Activated T-cell treated with anti-CD3 and anti-CD28 coated beads, Interleukin-2, amount 50 U/mL, for 1 hour (primary cell): ENCODE measurements around the gene IGSF9B.
"Not testable (repeated sequence)": the region's sequence is repeated elsewhere in the genome, so short reads cannot be mapped to it uniquely, and the experiment has no call there.

Source experiments
- DNase-seq: peaks from one replicate; pipeline ENCODE4 v3.0.0-alpha.2; 2020

The IGSF9B gene

DNA sequence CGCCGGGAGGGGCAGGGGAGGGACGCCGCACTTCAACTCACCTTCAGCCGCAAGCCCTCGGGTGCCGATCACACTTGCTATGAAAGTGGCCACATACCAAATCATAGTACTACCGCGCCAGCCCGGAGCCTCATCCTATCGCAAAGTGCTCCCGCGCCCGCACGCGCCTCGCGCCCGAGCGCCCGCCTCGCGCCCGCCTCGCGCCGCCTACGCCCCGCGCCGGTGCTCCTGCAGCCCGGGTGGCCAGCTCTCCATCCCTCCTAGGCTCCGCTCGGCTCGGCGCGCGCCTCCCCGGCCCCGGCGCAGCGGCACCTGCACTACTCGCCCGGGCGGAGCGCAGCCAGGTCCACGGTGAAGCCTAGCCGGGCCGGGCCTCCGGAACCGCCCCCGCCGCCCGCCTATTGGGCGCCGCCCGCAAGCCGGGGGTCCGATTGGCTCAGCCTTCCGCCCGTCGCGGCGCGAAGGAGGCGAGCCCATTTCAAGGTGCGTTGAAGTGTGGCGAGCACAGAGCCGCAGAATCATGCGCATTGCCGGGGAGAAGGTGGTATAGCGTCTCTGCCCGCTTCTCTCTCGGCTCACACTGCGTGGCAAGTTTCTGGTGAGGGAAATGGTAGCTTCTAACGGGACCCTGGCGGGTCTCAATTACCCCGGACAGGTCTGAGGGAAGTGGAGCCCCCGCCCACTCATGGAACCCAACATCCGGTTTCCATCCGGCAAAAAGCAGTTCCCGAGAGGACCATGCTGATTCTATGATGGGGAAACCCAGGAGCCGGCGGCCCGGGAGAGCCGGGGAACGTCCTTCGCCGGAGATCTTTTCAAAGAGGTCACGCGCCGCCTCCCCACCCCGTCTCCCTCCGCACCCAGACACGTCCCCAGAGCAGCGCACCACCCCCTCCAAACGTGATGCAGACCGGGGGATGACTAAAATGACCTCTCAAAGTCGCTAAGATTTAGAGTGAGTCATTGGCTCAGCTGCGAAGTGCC, at the start of gene IGSF9B:
TSS of gene IGSF9B (minus strand) at position 319 of the 984 bp plus-strand sequence. CDS start at position 105, 214 bp downstream.
- peak; percentile 97 for DNase-seq

GRCh38 chr11:134004496-134005172, 47.9 kb upstream of the IGSF9B start:
- no peak for DNase-seq

DNA sequence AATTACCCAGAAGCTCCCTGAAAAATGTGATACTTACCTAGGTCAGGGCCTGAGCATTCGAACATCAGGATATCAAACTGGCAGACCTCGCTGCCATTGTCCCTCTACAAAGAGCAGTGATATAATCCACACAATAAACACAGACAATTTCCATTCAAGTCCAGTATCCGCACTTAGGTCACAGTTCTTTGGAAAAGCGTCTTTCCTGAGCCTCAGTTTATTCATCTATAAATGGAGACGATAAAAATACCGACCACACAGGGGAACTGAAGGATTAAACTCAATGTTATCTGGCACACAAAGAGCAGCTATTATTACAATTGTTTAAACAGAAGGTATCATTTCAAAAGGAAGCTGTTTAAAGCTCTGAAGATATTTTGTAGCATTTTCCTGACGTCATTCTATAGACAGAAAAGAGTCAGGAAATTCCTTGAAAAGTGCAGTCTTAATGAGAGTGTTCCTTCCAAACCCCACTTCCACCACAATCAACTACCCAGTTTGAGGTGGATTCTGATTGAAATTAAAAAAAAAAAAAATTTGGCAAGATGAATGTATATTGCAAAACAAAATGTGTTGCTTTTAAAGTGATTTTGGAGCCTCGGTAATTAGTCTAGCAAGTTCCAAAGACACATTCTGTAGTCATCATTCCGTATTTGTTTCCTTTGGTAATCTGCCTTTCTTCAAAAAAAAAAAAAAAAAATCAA, 47.2 kb upstream of the IGSF9B start:
- DNase-seq = no peak

GRCh38 chr11:134002819-134003218, 46.1 kb upstream of the IGSF9B start:
- not testable (repeated sequence) for DNase-seq

DNA sequence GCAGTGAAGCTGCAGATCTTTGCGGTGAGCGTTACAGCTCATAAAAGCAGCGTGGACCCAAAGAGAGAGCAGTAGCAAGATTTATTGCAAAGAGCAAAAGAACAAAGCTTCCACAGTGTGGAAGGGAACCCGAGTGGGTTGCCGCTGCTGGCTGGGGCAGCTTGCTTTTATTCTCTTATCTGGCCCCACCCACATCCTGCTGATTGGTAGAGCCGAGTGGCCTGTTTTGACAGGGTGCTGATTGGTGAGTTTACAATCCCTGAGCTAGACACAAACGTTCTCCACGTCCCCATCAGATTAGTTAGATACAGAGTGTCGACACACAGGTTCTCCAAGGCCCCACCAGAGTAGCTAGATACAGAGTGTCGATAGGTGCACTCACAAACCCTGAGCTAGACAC, 45.6 kb upstream of the IGSF9B start:
- not testable (repeated sequence) for DNase-seq

DNA sequence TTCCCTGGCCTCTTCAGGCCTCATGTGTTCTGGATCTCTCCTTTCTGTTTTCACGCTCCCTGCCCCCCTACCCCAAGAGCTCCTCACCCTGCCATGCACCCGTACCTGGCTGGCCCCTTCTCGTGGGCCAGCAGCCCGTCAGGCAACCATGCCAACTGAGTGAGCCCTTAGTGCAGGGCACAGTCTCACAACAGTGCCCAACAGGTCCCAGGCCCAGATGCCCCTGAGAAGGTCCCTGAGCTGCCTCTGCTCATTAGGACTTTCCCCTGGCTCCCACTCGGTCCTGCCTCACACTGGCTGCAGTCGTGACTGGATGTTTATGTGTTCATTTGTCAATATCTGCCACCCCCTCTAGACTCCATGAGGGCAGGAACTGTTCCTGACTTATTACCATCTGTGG, 44.8 kb upstream of the IGSF9B start:
- no peak for DNase-seq

GRCh38 chr11:134001088-134001487, 44.3 kb upstream of the IGSF9B start:
- DNase-seq = no peak

- no peak for DNase-seq
Measured at GRCh38 chr11:133999355-133999754, 42.6 kb upstream of the IGSF9B start.

DNA sequence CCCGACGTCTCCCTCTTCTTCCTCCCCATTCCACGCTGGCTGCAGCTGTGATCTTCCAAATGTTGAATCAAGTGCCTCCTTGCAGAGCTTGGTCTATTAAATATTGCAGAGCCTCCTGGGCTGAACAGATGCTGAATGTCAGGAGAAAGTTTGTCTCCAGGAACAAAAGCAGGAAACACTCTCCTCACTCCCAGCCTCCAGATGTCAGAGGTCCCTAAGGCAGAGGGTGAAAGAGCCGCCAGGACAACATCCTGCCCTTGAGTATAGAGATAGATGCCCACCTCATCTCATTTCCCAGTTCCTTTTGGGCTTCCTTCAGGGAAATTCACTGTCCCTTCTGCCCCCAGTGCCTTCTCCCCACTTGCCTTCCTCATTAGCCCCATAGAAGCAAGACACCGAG, 40.8 kb upstream of the IGSF9B start:
- DNase-seq = no peak

DNA sequence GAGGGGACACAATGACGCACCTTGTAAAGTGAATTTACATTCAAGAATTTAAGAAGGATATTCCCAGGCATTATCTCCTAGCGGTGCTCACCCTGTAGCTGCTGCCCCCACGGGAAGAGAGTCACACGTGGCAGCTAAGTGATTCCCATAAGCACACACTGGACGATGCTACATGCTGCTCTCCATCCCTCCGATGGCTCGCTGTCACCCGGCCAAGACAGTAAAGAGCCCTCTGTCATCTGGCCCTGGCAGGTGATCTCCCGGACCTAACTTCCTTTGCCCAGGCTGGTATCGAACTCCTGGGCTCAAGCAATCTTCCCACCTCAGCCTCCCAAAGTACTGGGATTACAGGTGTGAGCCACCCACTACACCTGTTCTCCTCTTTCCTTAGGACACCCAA, 39.9 kb upstream of the IGSF9B start:
- no peak for DNase-seq

DNA sequence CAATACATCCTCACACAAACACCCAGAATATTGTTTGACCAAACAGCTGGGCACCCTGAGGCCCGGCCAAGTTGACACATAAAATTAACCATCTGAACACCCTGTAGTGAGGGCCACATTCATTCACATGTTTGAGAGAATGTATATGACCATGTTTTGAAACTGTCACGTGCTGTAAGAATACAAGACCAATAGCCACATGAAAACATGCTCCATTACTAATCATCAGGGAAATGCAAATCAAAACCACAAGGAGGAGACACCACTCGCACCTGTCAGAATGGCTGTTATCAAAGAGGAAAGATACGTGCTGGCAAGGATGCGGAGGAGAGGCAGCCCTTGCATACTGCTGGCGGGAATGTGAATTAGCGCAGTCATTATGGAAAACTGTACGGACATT, 38.3 kb upstream of the IGSF9B start:
- no peak for DNase-seq

- no peak for DNase-seq
Measured at GRCh38 chr11:133993921-133994320, 37.2 kb upstream of the IGSF9B start.

DNA sequence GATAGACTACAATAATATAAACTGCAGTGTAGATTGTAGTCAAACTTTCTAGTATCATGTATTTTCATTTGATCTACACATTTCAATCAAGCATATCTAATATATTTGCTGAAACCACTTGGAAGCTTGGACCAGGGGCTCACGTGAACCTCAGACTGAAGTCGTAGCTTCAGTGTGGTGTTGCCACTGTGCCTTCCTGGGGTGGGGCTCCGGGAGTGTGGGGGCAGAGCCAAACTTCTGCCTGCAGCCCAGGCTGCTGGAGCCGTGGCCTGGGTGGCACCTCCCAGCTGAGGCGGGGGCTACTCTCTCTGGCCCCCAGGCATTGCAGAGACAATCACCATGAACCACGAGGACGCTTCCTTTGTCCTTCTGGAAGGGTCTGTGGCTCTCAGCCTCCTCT, 36.3 kb upstream of the IGSF9B start:
- DNase-seq = no peak

DNA sequence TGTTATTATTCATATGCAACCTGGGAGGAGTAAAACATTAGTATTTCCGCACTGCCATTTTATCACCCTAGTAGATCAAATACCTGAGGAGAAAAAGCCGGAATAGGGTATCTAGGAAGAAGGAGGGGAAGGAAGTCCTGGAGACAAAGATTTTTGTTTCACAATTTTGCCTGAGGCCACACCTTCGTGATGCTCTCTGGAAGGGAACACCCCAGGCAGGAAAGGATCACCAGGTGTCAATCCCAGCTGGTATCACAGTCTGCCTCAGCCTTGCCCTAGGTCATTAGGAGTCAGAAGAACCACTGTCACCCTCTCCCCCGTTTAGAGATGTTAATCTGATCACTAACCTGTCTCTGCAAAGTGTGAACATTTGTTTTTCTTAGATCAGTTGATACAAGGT, 35.4 kb upstream of the IGSF9B start:
- DNase-seq = no peak

DNA sequence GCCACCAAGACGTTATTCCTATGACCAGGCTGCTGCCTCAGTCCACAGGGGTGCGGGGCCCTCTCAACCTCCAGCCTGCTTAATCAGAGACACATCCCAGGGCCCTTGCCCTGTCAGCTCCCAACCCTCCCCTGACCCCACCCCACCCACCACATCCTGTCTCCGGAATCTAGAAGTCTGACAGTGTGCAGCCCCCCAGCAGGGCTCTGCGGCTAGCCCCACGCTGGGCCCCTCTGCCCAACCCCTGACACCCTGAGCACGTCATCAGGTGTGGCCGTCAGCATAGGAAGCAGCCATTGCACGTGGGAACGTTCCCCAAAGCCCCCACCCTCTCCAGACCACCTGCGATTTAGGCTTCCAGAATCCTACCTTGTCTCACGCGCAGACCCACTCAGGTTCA, 34.3 kb upstream of the IGSF9B start:
- no peak for DNase-seq

DNA sequence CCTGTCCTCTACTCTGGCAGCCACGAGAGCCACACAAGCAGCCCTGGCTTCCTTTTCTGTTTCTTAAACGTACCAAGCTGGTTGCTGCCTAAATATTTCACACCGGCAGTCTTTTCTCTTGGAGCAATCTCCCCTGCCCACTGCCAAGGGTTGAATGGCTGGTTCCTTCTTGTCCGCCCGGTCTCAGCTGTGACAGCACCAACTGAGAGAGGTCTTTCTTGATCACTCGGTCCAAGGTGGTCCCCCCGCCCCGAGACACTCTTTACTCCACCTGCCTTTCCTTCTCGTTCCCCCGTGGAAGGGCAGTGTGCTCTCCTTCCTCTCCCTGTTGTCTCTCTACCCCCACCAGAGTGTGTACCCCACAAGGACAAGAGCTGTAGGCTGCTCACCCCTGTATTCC, 33.7 kb upstream of the IGSF9B start:
- no peak for DNase-seq

GRCh38 chr11:133988686-133989410, 32.1 kb upstream of the IGSF9B start:
- no peak for DNase-seq

GRCh38 chr11:133987171-133987570, 30.4 kb upstream of the IGSF9B start:
- DNase-seq = no peak

GRCh38 chr11:133985981-133986944, 29.5 kb upstream of the IGSF9B start:
- DNase-seq = no peak

DNA sequence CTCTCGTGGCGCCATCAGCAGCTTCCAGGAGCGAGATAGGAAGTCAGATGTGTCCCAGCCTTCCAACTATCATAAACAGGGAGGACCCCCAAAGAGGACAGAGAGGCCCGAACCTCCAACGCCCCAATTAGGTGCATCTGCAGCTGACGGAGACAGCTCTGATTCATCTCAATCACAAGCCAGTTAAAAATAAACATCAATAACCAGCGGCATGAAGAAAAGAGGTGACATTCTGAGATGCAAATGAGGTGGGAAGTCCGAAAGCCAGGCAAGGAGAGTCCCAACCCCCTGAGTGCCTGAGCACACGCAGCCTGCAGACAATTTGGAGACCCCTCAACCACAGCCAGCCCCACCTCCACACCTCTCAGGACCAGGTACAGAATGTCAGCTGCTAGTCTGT, 28.1 kb upstream of the IGSF9B start:
- DNase-seq = no peak

GRCh38 chr11:133983660-133984316, 27.0 kb upstream of the IGSF9B start:
- DNase-seq = no peak
